Activated naive CD4-positive, alpha-beta T cell treated with anti-CD3 and anti-CD28 coated beads for 36 hours (primary cell): Measurements from ENCODE around the gene DCN. TPM values are rescaled to one million over a fixed set of nuclear protein-coding genes. Genes with fewer than 3 reads are reported as not detected.
"Not testable (repeated sequence)": the region's sequence is repeated elsewhere in the genome, so short reads cannot be mapped to it uniquely, and the experiment has no call there.

Experiments
- CTCF ChIA-PET: fragments of 350-600 bp; sonication (Branson Sonifier 250); formaldehyde crosslinking; loops from one replicate; lab custom pipeline; 2021; ENCODE audit warnings: antibody characterized with exemption; lab: Charles Lee
- DNase-seq: peaks from one replicate; pipeline ENCODE4 v3.0.0-alpha.2; 2020
- H3K27ac Mint-ChIP-seq: one replicate; pipeline ENCODE4 v1.8.0; 2021; ENCODE audit warnings: mild to moderate bottlenecking, mixed read lengths
- H3K27me3 Mint-ChIP-seq: one replicate; pipeline ENCODE4 v1.8.0; 2021; ENCODE audit warnings: low read depth, mixed read lengths
- H3K36me3 Mint-ChIP-seq: one replicate; pipeline ENCODE4 v1.8.0; 2021; ENCODE audit warnings: low read depth, mixed read lengths
- H3K4me1 Mint-ChIP-seq: one replicate; pipeline ENCODE4 v1.8.0; 2021; ENCODE audit warnings: low read depth, mixed read lengths
- H3K4me3 Mint-ChIP-seq: one replicate; pipeline ENCODE4 v1.8.0; 2021; ENCODE audit warnings: mild to moderate bottlenecking, moderate library complexity, mixed read lengths
- H3K9me3 Mint-ChIP-seq: one replicate; pipeline ENCODE4 v1.8.0; 2021; ENCODE audit warnings: mixed read lengths
- intact Hi-C: fragments of 100-400 bp; cut with micrococcal nuclease; formaldehyde crosslinking; loops from one replicate; pipeline ENCODE4 v1.15.1; 2023
- total RNA-seq, 2 experiments: library from RNA; stranded (reverse); gene quantifications; one replicate each; pipeline ENCODE4 v1.2.3, GENCODE V29; 2021

DCN gene
- total RNA-seq, 2 experiments from 2014 or later: not detected

GRCh38 chr12:91210144-91210543 lies 27.5 kb upstream of the DCN start:
- H3K4me3 Mint-ChIP-seq: no peak overlapping the region
- intact Hi-C loops: no loop called here
- CTCF ChIA-PET: interaction anchor here (0.8 kb wide), 1 partner anchor 76 kb away, joined by 3 read pairs; no protein-coding TSS in a partner anchor
- H3K27ac Mint-ChIP-seq: no peak overlapping the region
- H3K27me3 Mint-ChIP-seq: no peaks in the 10 kb centered on the region
- H3K36me3 Mint-ChIP-seq: no peaks in the 10 kb centered on the region
- no peak for DNase-seq
- no peaks in the 10 kb centered on the region for H3K4me1 Mint-ChIP-seq
- H3K9me3 Mint-ChIP-seq: peaks cover 3% of the 10 kb centered on the region

GRCh38 chr12:91207301-91207700 lies 24.7 kb upstream of the DCN start:
- intact Hi-C loops, H3K4me1 Mint-ChIP-seq, H3K9me3 Mint-ChIP-seq, CTCF ChIA-PET, H3K27ac Mint-ChIP-seq, H3K36me3 Mint-ChIP-seq, H3K27me3 Mint-ChIP-seq, H3K4me3 Mint-ChIP-seq, DNase-seq: not testable (repeated sequence)

GRCh38 chr12:91205811-91206210 lies 23.2 kb upstream of the DCN start:
- no peak for DNase-seq
- no peaks in the 10 kb centered on the region for H3K36me3 Mint-ChIP-seq

GRCh38 chr12:91204421-91204820 lies 21.8 kb upstream of the DCN start:
- H3K4me1 Mint-ChIP-seq: no peaks in the 10 kb centered on the region
- intact Hi-C loops: no loop called here
- no peak overlapping the region for H3K27ac Mint-ChIP-seq
- DNase-seq: no peak
- H3K27me3 Mint-ChIP-seq: no peaks in the 10 kb centered on the region
- no peak overlapping the region for H3K4me3 Mint-ChIP-seq
- no peaks in the 10 kb centered on the region for H3K36me3 Mint-ChIP-seq
- CTCF ChIA-PET: no interaction called here
- H3K9me3 Mint-ChIP-seq: no peaks in the 10 kb centered on the region

More at GRCh38 chr12:91205811-91206210, 23.2 kb upstream of the DCN start:
- Mint-ChIP-seq H3K9me3 (no peaks in the 10 kb centered on the region), H3K4me1 (no peaks in the 10 kb centered on the region), H3K4me3 (no peak overlapping the region), H3K27ac (no peak overlapping the region), H3K27me3 (no peaks in the 10 kb centered on the region)
- intact Hi-C loops: no loop called here
- CTCF ChIA-PET: no interaction called here

GRCh38 chr12:91203610-91204009 lies 21.0 kb upstream of the DCN start:
- no peak overlapping the region for H3K4me3 Mint-ChIP-seq
- intact Hi-C loops: no loop called here
- no peak overlapping the region for H3K27ac Mint-ChIP-seq
- CTCF ChIA-PET: no interaction called here
- no peak for DNase-seq
- no peaks in the 10 kb centered on the region for H3K9me3 Mint-ChIP-seq
- no peaks in the 10 kb centered on the region for H3K27me3 Mint-ChIP-seq
- no peaks in the 10 kb centered on the region for H3K4me1 Mint-ChIP-seq
- no peaks in the 10 kb centered on the region for H3K36me3 Mint-ChIP-seq

GRCh38 chr12:91202390-91202789 lies 19.8 kb upstream of the DCN start:
- no peaks in the 10 kb centered on the region for H3K27me3 Mint-ChIP-seq
- no peaks in the 10 kb centered on the region for H3K4me1 Mint-ChIP-seq
- H3K4me3 Mint-ChIP-seq: no peak overlapping the region
- H3K9me3 Mint-ChIP-seq: no peaks in the 10 kb centered on the region
- H3K27ac Mint-ChIP-seq: no peak overlapping the region
- intact Hi-C loops: no loop called here
- no peak for DNase-seq
- no peaks in the 10 kb centered on the region for H3K36me3 Mint-ChIP-seq
- CTCF ChIA-PET: no interaction called here

- Mint-ChIP-seq H3K4me1 (no peaks in the 10 kb centered on the region), H3K36me3 (peaks cover 2% of the 10 kb centered on the region), H3K27me3 (no peaks in the 10 kb centered on the region), H3K27ac (no peak overlapping the region), H3K9me3 (peaks cover 10% of the 10 kb centered on the region), H3K4me3 (no peak overlapping the region)
- CTCF ChIA-PET: no interaction called here
- intact Hi-C loops: no loop called here
- no peak for DNase-seq
Observed at GRCh38 chr12:91196436-91196835, 13.8 kb upstream of the DCN start.

GRCh38 chr12:91194500-91194899 lies 11.9 kb upstream of the DCN start:
- Mint-ChIP-seq H3K27ac (no peak overlapping the region), H3K4me3 (no peak overlapping the region), H3K9me3 (peaks cover 10% of the 10 kb centered on the region), H3K27me3 (peaks cover 4% of the 10 kb centered on the region), H3K4me1 (no peaks in the 10 kb centered on the region), H3K36me3 (peaks cover 2% of the 10 kb centered on the region)
- CTCF ChIA-PET: no interaction called here
- intact Hi-C loops: no loop called here
- DNase-seq: no peak

GRCh38 chr12:91191513-91192111 lies 9.0 kb upstream of the DCN start:
- Mint-ChIP-seq H3K27ac (no peak overlapping the region), H3K9me3 (peaks cover 8% of the 10 kb centered on the region), H3K4me1 (no peaks in the 10 kb centered on the region), H3K27me3 (peaks cover 4% of the 10 kb centered on the region), H3K4me3 (no peak overlapping the region), H3K36me3 (peaks cover 2% of the 10 kb centered on the region)
- DNase-seq: no peak
- intact Hi-C loops: no loop called here
- CTCF ChIA-PET: no interaction called here

- intact Hi-C loops: no loop called here
- CTCF ChIA-PET: interaction anchor here (1.1 kb wide), 1 partner anchor 137 kb away, joined by 3 read pairs; no protein-coding TSS in a partner anchor
- H3K4me1 Mint-ChIP-seq: no peaks in the 10 kb centered on the region
Observed at GRCh38 chr12:91189516-91189915, 6.9 kb upstream of the DCN start.

GRCh38 chr12:91188778-91189177 lies 6.2 kb upstream of the DCN start:
- Mint-ChIP-seq H3K27ac (no peak overlapping the region), H3K4me1 (no peaks in the 10 kb centered on the region), H3K27me3 (peaks cover 4% of the 10 kb centered on the region), H3K4me3 (no peak overlapping the region), H3K36me3 (no peaks in the 10 kb centered on the region), H3K9me3 (no peaks in the 10 kb centered on the region)
- CTCF ChIA-PET: no interaction called here
- no peak for DNase-seq
- intact Hi-C loops: no loop called here

More at GRCh38 chr12:91189516-91189915, 6.9 kb upstream of the DCN start:
- Mint-ChIP-seq H3K9me3 (no peaks in the 10 kb centered on the region), H3K27ac (no peak overlapping the region), H3K4me3 (no peak overlapping the region), H3K27me3 (peaks cover 4% of the 10 kb centered on the region), H3K36me3 (no peaks in the 10 kb centered on the region)
- DNase-seq: no peak

- H3K4me3 Mint-ChIP-seq: no peak overlapping the region
- CTCF ChIA-PET: no interaction called here
- H3K27ac Mint-ChIP-seq: no peak overlapping the region
- intact Hi-C loops: no loop called here
- H3K4me1 Mint-ChIP-seq: no peaks in the 10 kb centered on the region
- H3K27me3 Mint-ChIP-seq: peaks cover 4% of the 10 kb centered on the region
- no peak for DNase-seq
- H3K36me3 Mint-ChIP-seq: no peaks in the 10 kb centered on the region
- H3K9me3 Mint-ChIP-seq: no peaks in the 10 kb centered on the region
Observed at GRCh38 chr12:91186156-91186555, 3.5 kb upstream of the DCN start.

GRCh38 chr12:91185421-91185820 lies 2.8 kb upstream of the DCN start:
- Mint-ChIP-seq H3K9me3 (no peaks in the 10 kb centered on the region), H3K27ac (no peak overlapping the region), H3K36me3 (no peaks in the 10 kb centered on the region), H3K4me3 (no peak overlapping the region), H3K4me1 (no peaks in the 10 kb centered on the region), H3K27me3 (peaks cover 4% of the 10 kb centered on the region)
- intact Hi-C loops: no loop called here
- no peak for DNase-seq
- CTCF ChIA-PET: interaction anchor here (0.5 kb wide), 1 partner anchor 141 kb away, joined by 3 read pairs; no protein-coding TSS in a partner anchor
